Stomach (tissue), 9 donors: ENCODE measurements around the gene ATG7. TPM values are rescaled to one million over a fixed set of nuclear protein-coding genes. Genes with fewer than 3 reads are reported as not detected.

Experiments used
- DNase-seq, 2 donors: peaks; one replicate each; pipeline versions ENCODE4 v3.0.0 to v3.0.0-alpha.2; 2013 to 2019
- H3K27ac ChIP-seq, 5 donors: fragments of 200-600 bp in 4 of 5; sonication (generic) in 4 of 5; one replicate each; pipeline ENCODE4 v1.5.1; 2013 to 2019; ENCODE audit warnings: mild to moderate bottlenecking in 1 of 5, moderate library complexity in 1 of 5
- H3K27me3 ChIP-seq, 3 donors: fragments of 200-600 bp; sonication (generic); one replicate each; pipeline ENCODE4 v1.5.1; 2017 to 2019; ENCODE audit warnings: mixed run types in 1 of 3
- H3K36me3 ChIP-seq, 4 donors: fragments of 200-600 bp; sonication (generic); 1 replicate in 3 of 4; 2 replicates in 1 of 4; pipeline ENCODE4 v1.5.1; 2016 to 2019
- H3K4me1 ChIP-seq, 4 donors: fragments of 200-600 bp; sonication (generic); one replicate each; pipeline ENCODE4 v1.5.1; 2016 to 2019
- H3K4me3 ChIP-seq, 4 donors: fragments of 200-600 bp; sonication (generic) in 3 of 4; one replicate each; pipeline ENCODE4 v1.5.1; 2016 to 2019; ENCODE audit warnings: mild to moderate bottlenecking in 1 of 4
- H3K9me3 ChIP-seq, 4 donors: fragments of 200-600 bp; sonication (generic); one replicate each; pipeline ENCODE4 v1.5.1; 2016 to 2019
- EP300 ChIP-seq: sonication (generic); formaldehyde crosslinking; IDR thresholded peaks from one replicate; pipeline ENCODE4 v1.6.1; 2017; ENCODE audit warnings: antibody characterized with exemption
- POLR2A ChIP-seq, 4 donors: fragments of 450-650 bp; IDR thresholded peaks; one replicate each; pipeline ENCODE4 v1.6.1; 2016; ENCODE audit warnings: antibody characterized with exemption in 4 of 4, control low read depth in 2 of 4, mild to moderate bottlenecking in 1 of 4, moderate library complexity in 1 of 4
- POLR2AphosphoS5 ChIP-seq, 3 donors: sonication (generic); formaldehyde crosslinking; IDR thresholded peaks; one replicate each; pipeline ENCODE4 v1.6.1; 2016; ENCODE audit warnings: antibody characterized with exemption in 3 of 3
- WGBS, 5 donors: extraction: QIAGEN DNeasy Blood & Tissue Kit in 3 of 5; methylation state at CpG; one replicate each; pipeline versions ENCODE4 v1.1.5 to v1.1.7; 2013 to 2018; 5-methylcytosine and 5-hydroxymethylcytosine counted together
- intact Hi-C: fragments of 100-400 bp; cut with DNase I; formaldehyde crosslinking; loops from one replicate; pipeline ENCODE4 v1.15.1; 2023; ENCODE audit warnings: low total_unique reads
- polyA plus RNA-seq, 3 donors: library from polyadenylated mRNA; stranded (reverse); fragments of 200-250 nt; gene quantifications; one replicate each; pipeline ENCODE4 v1.2.3, GENCODE V29; 2013
- total RNA-seq, 5 donors: library from RNA; depleted of rRNA; stranded (reverse); fragments of >200 nt; gene quantifications; one replicate each; pipeline versions ENCODE4 v1.1.0 to v1.2.3, GENCODE V29; 2014 to 2016
- TF ChIP-seq, protein P1 (sequence below), 7 experiments: fragments of 450-650 bp in 4 of 7; fragments of 200-600 bp in 3 of 7; sonication (generic) in 3 of 7; IDR thresholded peaks; one replicate each; pipeline ENCODE4 v1.5.1; 2016 to 2019; ENCODE audit warnings: antibody characterized with exemption in 7 of 7, control low read depth in 2 of 7, mild to moderate bottlenecking in 1 of 7
- donor health status: healthy with polysubstance abuse.
- donor health status: Bipolar disorder and iron deficiency.
- donor health status: healthy.

Gene ATG7
- total and polyA plus RNA-seq, 8 donors, result 6.8 to 167 (median 15.1) TPM

DNA sequence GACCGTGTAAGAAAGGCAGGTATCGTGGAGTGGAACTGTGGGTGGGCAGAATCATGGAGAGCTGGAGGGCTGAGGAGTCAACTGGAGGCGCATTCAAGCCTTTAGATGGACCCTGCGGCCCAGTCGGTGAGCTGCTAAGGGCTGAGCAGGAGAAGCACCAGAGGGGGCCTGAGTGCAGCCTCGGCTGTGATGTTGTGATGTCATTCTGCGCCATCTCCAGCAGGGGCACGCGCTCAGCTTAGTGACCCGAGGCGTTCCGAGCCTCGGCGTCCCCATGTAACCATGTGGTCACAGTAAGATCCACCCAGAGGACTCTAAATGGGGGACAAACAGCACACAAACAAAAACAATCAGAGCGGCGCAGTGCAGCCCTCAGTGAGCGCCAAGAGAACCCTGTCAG lies 294.7 kb downstream of the ATG7 start:
- TF ChIP-seq POLR2AphosphoS5 (IDR thresholded peaks at IDR 0.05), result no peak
- TF ChIP-seq EP300, result no peak
- TF ChIP-seq POLR2A (IDR thresholded peaks at IDR 0.05), result no peak
- TF ChIP-seq, protein P1, sequence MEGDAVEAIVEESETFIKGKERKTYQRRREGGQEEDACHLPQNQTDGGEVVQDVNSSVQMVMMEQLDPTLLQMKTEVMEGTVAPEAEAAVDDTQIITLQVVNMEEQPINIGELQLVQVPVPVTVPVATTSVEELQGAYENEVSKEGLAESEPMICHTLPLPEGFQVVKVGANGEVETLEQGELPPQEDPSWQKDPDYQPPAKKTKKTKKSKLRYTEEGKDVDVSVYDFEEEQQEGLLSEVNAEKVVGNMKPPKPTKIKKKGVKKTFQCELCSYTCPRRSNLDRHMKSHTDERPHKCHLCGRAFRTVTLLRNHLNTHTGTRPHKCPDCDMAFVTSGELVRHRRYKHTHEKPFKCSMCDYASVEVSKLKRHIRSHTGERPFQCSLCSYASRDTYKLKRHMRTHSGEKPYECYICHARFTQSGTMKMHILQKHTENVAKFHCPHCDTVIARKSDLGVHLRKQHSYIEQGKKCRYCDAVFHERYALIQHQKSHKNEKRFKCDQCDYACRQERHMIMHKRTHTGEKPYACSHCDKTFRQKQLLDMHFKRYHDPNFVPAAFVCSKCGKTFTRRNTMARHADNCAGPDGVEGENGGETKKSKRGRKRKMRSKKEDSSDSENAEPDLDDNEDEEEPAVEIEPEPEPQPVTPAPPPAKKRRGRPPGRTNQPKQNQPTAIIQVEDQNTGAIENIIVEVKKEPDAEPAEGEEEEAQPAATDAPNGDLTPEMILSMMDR (IDR thresholded peaks at IDR 0.05), result no peak
- intact Hi-C loops, result no loop called here

DNA sequence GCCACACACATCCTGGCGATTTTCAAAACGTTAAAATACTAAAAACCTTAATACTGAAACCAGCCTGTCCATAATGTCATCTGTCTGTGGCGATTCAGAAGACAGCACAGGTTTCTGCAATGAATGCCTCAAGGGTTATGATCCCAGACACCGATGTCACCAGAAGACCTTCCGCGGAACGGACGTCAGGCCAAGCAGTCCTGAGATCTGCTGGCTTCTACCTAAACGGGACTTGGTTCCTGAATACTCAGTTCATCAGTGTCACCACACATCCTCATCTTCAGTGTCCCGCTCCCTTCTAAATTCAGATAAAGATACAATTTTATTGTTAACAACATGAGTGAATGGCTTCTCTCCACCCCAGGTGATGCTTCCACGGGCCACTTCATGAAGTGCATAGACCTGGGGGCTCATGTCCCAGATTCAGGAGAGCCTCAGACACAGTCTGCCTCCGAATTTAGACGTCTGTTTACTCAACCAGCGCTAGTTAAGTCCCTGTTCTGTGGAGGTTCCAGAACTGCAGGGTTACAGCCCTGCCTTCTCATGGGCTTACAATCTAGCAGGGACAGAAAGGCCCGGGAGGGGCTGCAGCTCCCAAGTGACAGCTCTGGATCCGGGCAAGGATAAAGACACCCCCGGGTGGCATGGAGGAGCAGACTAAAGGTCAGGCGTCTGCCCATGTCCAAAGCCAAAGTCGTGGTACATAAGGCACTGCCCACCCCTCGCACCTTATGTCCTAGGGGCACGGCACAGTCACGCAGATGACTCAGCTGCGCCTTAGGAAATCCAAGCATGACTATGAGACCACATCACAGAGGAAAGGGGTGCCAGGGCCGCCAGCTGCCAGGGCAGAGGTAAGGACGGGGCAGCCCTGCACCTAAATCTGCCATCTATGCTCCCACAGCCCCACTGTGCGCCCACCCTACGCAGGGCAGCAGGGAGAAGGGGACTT lies 295.6 kb downstream of the ATG7 start:
- H3K4me1 ChIP-seq, result peaks cover 16 to 61% (median 30%) of the 10 kb centered on the region in 4 donors
- WGBS, 5 donors, result 75 to 86% (median 84%) methylated on average over 21 to 27 of the region's 27 CpGs
- peaks cover 16 to 50% (median 43%) of the 10 kb centered on the region in 4 donors for H3K36me3 ChIP-seq
- peak in 2 of 3 donors; percentile 25 to 68 for TF ChIP-seq POLR2AphosphoS5 (IDR thresholded peaks at IDR 0.05)
- TF ChIP-seq POLR2A (IDR thresholded peaks at IDR 0.05), result no peak
- no peak for DNase-seq
- H3K27ac ChIP-seq, result peak overlapping the region; percentile 63 to 90 (median 88)
- no peaks in the 10 kb centered on the region for H3K9me3 ChIP-seq
- H3K27me3 ChIP-seq, result no peaks in the 10 kb centered on the region
- intact Hi-C loops, result no loop called here
- H3K4me3 ChIP-seq, result peak overlapping the region in 2 of 4 donors; percentile 2 to 27

More for the DNA sequence above, 294.7 kb downstream of the ATG7 start:
- H3K27ac ChIP-seq, result peak overlapping the region in 4 of 5 donors; percentile 85 to 90 (median 88)
- peaks cover 22 to 57% (median 48%) of the 10 kb centered on the region in 4 donors for H3K36me3 ChIP-seq
- no peak for DNase-seq
- H3K9me3 ChIP-seq, result no peaks in the 10 kb centered on the region
- 87 to 94% (median 90%) methylated on average over 10 to 17 of the region's 17 CpGs for WGBS, 5 donors
- H3K27me3 ChIP-seq, result no peaks in the 10 kb centered on the region
- H3K4me1 ChIP-seq, result peaks cover 17 to 69% (median 35%) of the 10 kb centered on the region in 4 donors
- H3K4me3 ChIP-seq, result no peak overlapping the region

- WGBS, 5 donors, result 52 to 67% (median 61%) methylated on average over 19 to 29 of the region's 29 CpGs
- Histone ChIP-seq H3K4me3 (peak overlapping the region in 2 of 4 donors; percentile 2 to 27), H3K27me3 (no peaks in the 10 kb centered on the region), H3K4me1 (peaks cover 16 to 59% (median 28%) of the 10 kb centered on the region in 4 donors), H3K27ac (peak overlapping the region; percentile 75 to 90 (median 88)), H3K36me3 (peaks cover 13 to 47% (median 35%) of the 10 kb centered on the region in 4 donors), H3K9me3 (no peaks in the 10 kb centered on the region)
- intact Hi-C loops, result no loop called here
- peak in 1 of 2 donors; percentile 64 for DNase-seq
- TF ChIP-seq, protein P1 (IDR thresholded peaks at IDR 0.05), result no peak
- TF ChIP-seq POLR2AphosphoS5 (IDR thresholded peaks at IDR 0.05) (peak; percentile 21 to 58 (median 32)), EP300 (no peak)
Observed at GRCh38 chr3:11568503-11569155, 296.4 kb downstream of the ATG7 start.

DNA sequence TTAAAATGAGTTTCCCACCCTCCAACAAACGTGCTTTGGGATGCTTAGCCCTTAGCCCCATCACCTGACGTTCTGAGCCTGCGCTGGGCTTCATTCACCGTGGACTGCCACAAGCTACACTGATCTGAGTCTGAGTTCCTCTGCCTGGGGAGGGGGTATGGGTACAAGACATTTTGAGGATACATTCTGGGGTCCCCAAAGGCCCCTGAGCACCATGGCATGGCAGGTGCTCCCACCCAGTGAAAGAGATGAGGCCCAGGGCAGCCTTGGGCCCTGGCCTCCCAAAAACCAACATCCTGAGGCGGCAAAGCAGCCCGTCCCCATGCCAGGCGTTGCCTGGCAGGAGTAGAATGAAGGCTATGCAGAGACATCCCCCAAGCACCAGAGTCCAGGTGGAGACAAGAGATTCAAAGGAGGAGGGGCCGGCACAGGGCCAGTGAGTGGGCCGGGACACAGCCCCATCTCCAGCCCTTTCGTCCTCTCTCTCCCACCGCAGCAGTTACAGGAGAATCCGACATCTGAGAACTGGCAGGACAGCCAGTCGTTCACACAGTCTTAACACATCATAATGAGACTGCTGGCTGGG lies 297.1 kb downstream of the ATG7 start:
- intact Hi-C loops, result no loop called here
- Histone ChIP-seq H3K27me3 (no peaks in the 10 kb centered on the region), H3K36me3 (peaks cover 7 to 41% (median 30%) of the 10 kb centered on the region in 4 donors), H3K9me3 (no peaks in the 10 kb centered on the region), H3K4me1 (peaks cover 16 to 62% (median 28%) of the 10 kb centered on the region in 4 donors), H3K27ac (peak overlapping the region; percentile 75 to 90 (median 88)), H3K4me3 (no peak overlapping the region)
- TF ChIP-seq, protein P1 (IDR thresholded peaks at IDR 0.05), result no peak
- TF ChIP-seq EP300, result no peak
- no peak for TF ChIP-seq POLR2A (IDR thresholded peaks at IDR 0.05)
- TF ChIP-seq POLR2AphosphoS5 (IDR thresholded peaks at IDR 0.05), result no peak
- DNase-seq, result no peak
- 74 to 88% (median 81%) methylated on average over 11 to 13 of the region's 13 CpGs for WGBS, 5 donors
